Esophagus squamous epithelium (tissue), 4 donors: ENCODE data around the gene CPXM1.

Source experiments
- CTCF ChIP-seq, 6 experiments: fragments of 450-650 bp in 4 of 6; fragments of 200-600 bp in 2 of 6; sonication (generic) in 2 of 6; IDR thresholded peaks; one replicate each; pipeline ENCODE4 v1.5.1; 2016 to 2019; ENCODE audit warnings: antibody characterized with exemption in 6 of 6, mild to moderate bottlenecking in 4 of 6, moderate library complexity in 4 of 6
- POLR2A ChIP-seq, 4 donors: fragments of 450-650 bp; IDR thresholded peaks; one replicate each; pipeline ENCODE4 v1.6.1; 2017; ENCODE audit warnings: antibody characterized with exemption in 4 of 4, mild to moderate bottlenecking in 4 of 4, moderate library complexity in 3 of 4

GRCh38 chr20:2778602-2779321 is 21.7 kb downstream of the CPXM1 start:
- TF ChIP-seq POLR2A (IDR thresholded peaks at IDR 0.05) (no peak), CTCF (IDR thresholded peaks at IDR 0.05) (no peak)
